HPDE6-E6E7 (cell line): ENCODE results near the gene CEP350.
"Not testable (repeated sequence)": the region's sequence is repeated elsewhere in the genome, so short reads cannot be mapped to it uniquely, and the experiment has no call there.

Experiments used
- DNase-seq: peaks from one replicate; pipeline ENCODE4 v3.0.0; 2011; ENCODE audit warnings: missing footprints; ENCODE audit errors: extremely low spot score

Gene CEP350

DNA sequence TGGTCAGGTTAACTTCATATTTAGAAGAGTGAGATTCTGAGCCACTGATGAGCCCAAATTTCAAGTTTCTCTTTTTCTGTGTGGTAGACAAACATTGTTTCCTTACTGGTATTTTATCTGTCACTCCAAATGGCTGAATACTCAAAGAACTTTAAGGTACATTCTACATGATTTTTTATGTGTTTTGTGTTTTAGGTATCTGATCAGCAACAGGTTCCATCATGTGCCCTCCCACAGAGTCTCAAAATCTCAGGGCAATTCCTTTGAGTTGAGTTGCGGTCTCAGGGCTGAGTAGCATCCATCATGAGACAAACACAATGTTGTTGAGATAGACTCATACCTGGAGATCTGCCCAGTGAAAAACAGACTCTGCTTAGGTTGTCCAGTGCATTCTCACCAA, 14.7 kb upstream of the CEP350 start:
- DNase-seq: no peak

- no peak for DNase-seq
These were observed 13.2 kb upstream of the CEP350 start for GRCh38 chr1:179941454-179941853.

GRCh38 chr1:179950651-179951050, 4.0 kb upstream of the CEP350 start:
- no peak for DNase-seq

- no peak for DNase-seq
These were observed 3.0 kb upstream of the CEP350 start for GRCh38 chr1:179951383-179952144.

DNA sequence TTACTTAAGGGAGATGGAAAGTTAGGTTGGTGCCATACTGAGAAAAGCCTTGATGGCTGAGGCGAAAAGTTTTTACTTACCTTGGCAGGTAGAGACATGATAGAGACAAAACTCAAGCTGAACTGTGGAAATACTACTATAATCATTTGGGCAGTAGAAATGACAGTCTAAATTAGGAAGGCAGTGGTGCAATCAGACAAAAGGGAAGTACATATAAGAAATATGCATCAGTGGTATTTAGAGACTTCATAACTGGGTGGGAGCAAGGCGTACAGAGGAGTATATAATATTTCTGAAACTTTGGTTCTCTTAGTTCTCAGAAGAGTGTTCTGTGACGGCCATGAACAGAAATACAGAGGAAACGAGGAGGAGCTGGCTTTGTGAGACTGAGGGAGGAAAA, 2.4 kb upstream of the CEP350 start:
- no peak for DNase-seq

DNA sequence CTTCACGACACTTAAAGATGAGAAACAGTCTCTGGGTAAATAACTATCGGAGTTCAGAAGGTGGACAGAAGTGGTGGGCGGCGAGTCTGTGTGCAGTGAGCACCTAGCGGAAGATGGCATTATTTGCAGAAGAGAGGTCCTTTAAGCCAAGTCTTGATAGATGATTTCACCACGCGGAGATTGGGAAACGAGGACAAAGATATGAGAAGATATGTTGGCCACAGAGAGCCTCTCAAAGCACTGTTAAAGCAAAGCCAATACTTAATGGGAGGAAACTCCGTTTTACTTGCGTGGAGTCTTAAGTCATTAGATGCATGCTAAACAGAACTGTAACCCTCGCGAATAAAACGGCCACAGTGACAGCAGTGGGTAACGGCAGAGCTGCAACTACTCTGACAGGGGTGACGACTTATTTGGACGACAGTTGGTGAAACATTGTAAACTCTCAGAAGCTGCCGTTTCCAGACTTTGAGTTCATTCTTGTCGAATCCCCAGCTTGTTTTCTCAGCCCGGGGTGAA, 577 bp upstream of the CEP350 start:
- peak; percentile 5 for DNase-seq

- DNase-seq: no peak
These were observed 674 bp downstream of the CEP350 start for GRCh38 chr1:179955287-179955680.

- no peak for DNase-seq
These were observed 1.1 kb downstream of the CEP350 start for GRCh38 chr1:179955731-179956130.

DNA sequence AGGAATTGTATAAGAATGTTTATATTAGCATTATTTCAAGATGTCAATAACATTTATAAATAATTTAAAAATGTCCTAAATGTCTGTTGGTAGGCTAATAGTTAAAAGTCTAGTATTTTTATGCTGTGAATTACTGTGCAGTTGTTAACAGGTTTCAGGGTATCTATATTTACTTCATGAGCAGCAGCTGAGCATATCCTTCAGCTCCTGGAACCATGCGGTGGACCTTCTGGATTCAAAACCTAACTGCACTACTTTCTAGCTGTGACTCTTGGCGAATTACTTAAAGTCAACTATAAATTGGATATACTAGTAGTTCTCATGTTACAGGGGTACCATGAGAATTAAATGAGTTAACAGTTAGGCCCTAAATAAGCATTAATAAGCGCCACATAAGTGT, 3.7 kb downstream of the CEP350 start:
- no peak for DNase-seq

DNA sequence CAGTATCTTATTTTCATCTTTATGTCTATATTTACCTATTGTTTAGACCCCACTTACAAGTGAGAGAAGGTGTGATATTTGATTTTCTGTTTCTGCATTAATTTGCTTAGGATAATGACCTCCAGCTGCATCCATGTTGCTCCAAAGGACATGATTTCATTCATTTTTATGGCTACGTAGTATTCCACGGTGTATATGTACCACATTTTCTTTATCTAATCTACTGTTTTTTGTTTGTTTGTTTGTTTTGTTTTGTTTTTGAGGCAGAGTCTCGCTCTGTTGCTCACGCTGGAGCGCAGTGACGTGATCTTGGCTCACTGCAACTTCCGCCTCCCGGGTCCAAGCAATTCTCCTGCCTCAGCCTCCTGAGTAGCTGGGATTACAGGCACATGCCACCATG, 7.6 kb downstream of the CEP350 start:
- not testable (repeated sequence) for DNase-seq

DNA sequence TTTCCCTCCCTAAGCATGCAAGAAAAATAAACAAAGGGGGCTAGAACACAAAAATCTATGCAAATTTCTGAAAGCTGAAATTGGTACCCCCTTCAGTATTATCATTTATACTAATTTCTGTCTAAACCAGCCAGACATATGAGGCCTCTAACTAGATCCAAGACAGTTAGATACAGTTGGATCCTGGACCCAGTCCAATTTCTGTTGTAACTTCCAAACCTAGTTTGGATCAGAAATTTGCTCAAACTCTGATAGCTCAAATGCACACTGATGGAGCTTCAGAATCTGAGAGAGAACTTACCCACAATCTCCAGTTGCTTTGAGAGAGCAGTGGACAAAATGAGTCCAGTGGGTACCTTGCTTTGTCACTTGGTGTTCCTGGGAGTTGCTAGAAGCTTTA, 11.9 kb downstream of the CEP350 start:
- DNase-seq: no peak

DNA sequence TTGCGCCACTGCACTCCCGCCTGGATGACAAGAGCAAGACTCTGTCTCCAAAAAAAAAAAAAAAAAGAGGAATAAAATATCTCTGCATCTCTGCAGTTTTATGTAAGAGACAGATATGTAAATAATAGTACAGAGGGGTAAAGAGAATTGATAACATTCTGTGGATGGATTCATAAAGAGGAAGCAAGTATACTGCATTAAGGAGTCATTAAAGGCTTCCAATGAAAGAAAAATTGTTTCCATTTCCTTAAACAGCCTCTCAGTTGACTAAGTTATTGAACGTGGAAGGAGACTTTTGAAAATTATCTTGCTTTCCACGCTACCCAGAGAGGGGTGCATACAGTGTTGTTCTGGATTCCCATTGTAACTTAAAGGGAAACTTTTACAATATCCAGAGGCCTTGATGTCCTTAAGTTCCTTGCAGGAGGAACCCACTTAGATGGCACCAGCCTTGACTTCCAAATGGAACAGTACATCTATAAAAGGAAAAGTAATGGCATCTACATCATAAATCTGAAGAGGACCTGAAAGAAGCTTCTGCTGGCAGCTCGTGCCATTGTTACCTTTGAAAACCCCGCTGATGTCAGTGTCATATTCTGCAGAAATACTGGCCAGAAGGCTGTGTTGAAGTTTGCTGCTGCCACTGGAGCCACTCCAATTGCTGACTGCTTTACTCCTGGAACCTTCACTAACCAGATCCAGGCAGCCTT, 13.8 kb downstream of the CEP350 start:
- no peak for DNase-seq

- DNase-seq: no peak
These were observed 14.6 kb downstream of the CEP350 start for GRCh38 chr1:179968994-179969919.

GRCh38 chr1:179969962-179970361, 15.4 kb downstream of the CEP350 start:
- DNase-seq: no peak

DNA sequence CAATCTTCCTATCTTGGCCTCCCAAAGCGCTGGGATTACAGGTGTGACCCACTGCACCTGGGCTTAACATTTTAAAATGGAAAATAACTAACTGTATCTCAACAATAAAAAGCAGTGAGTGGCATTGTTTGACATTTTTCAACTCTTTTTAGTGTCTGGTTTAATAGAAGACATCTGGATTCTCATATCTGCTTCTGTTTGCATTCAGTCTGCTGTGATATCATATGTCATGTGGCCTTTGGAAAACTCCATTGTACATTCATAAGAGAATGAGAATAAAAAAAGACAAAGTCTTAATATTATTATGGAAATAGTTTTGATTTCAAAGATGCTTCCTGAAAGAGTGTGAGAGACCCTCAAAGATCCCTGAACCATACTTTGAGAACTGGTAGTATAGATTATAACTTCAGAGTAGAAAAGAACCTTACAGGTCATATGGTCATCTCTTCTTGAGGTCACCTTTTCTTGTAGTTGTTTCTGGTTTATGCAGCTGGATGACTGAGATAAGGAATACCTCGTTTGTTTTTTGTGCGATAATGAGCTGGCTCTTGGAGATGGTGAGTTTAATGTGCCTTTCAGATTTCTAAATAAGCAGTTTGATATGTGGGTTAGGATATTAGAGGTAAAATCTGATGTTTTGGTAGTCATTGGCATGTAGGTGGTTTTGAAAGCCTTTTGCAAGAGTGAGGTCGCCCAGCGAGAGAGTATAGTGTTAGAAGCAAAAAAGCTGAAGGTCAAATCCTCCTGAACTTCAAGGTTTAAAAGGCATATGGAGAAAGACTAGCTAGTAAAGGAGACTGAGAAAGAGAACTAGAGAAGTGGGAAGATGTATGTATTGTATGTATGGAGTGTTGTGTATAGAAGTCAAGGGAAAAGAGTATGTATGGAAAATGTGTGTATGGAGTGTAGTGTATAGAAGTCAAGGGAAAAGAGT, 17.2 kb downstream of the CEP350 start:
- DNase-seq: no peak

GRCh38 chr1:179973198-179974110, 18.8 kb downstream of the CEP350 start:
- no peak for DNase-seq

DNA sequence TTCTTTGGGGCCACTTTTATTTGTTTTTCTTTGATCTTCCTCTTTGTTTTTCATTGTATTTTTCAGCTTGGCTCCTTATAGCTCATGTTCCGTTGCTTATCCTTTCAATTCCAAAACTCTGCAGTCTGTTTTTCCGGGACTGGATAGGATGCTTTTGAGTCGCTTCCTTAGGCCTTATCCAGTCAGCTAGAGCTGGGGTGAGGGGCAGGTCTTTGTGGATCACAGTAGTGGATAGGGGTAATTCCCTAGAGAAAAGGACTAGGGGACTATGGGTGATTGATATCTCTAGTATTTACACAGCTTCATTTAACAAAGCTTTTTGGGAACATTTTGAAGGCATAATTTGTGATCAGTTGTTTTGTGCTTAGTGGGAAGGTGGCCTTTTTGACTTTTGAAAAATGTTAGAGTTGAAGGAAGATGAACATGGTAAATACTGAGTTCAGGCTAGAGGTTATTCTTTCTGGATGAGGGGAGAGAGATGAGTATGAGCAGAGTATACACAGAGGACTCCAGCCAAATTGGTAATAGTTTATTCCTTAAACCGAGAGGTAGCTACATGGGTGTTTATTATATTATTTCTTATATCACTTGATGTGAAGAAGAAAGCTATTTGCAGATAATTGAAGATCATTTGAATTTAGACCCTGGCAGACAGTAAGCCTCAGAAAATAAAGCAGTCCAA, 22.5 kb downstream of the CEP350 start:
- DNase-seq: no peak

- DNase-seq: no peak
These were observed 23.8 kb downstream of the CEP350 start for GRCh38 chr1:179978199-179979079.
